ENCODE data around the gene DDR2.
A peak's percentile ranks its signal among the peaks of the same experiment; 100 is the strongest.
"Not testable (repeated sequence)": the region's sequence is repeated elsewhere in the genome, so short reads cannot be mapped to it uniquely, and the experiment has no call there.

The DDR2 gene

GRCh38 chr1:162799995-162800830 lies 167.9 kb downstream of the DDR2 start:
- not testable (repeated sequence) for H3K4me1 ChIP-seq; H3K4me3 ChIP-seq (ENCODE audit: low read depth, low read length); H3K9me3 ChIP-seq; H3K36me3 ChIP-seq; H3K27me3 ChIP-seq
- peak; percentile 83 for DNase-seq
- TF ChIP-seq CTCF (IDR thresholded peaks at IDR 0.05; ENCODE audit: low read depth, low read length), result peak; percentile 78

DNA sequence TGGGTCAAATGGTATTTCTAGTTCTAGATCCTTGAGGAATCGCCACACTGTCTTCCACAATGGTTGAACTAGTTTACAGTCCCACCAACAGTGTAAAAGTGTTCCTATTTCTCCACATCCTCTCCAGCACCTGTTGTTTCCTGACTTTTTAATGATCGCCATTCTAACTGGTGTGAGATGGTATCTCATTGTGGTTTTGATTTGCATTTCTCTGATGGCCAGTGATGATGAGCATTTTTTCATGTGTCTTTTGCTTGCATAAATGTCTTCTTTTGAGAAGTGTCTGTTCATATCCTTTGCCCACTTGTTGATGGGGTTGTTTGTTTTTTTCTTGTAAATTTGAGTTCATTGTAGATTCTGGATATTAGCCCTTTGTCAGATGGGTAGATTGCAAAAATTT lies 175.2 kb downstream of the DDR2 start:
- H3K27me3 ChIP-seq, result not testable (repeated sequence)

GRCh38 chr1:162812357-162812756 lies 180.1 kb downstream of the DDR2 start:
- H3K36me3 ChIP-seq; H3K9me3 ChIP-seq; H3K27me3 ChIP-seq; H3K4me1 ChIP-seq; DNase-seq; H3K4me3 ChIP-seq (ENCODE audit: low read depth, low read length): not testable (repeated sequence)

More for the DNA sequence above, 175.2 kb downstream of the DDR2 start:
- not testable (repeated sequence) for H3K9me3 ChIP-seq; DNase-seq; H3K4me3 ChIP-seq (ENCODE audit: low read depth, low read length); H3K4me1 ChIP-seq; H3K36me3 ChIP-seq

GRCh38 chr1:162818136-162818535 lies 185.9 kb downstream of the DDR2 start:
- not testable (repeated sequence) for H3K4me1 ChIP-seq; H3K36me3 ChIP-seq; H3K9me3 ChIP-seq; H3K27me3 ChIP-seq; DNase-seq; H3K4me3 ChIP-seq (ENCODE audit: low read depth, low read length)

GRCh38 chr1:162818666-162819065 lies 186.4 kb downstream of the DDR2 start:
- not testable (repeated sequence) for H3K36me3 ChIP-seq; H3K9me3 ChIP-seq; DNase-seq; H3K27me3 ChIP-seq; H3K4me3 ChIP-seq (ENCODE audit: low read depth, low read length)
- peaks cover 12% of the 10 kb centered on the region for H3K4me1 ChIP-seq

DNA sequence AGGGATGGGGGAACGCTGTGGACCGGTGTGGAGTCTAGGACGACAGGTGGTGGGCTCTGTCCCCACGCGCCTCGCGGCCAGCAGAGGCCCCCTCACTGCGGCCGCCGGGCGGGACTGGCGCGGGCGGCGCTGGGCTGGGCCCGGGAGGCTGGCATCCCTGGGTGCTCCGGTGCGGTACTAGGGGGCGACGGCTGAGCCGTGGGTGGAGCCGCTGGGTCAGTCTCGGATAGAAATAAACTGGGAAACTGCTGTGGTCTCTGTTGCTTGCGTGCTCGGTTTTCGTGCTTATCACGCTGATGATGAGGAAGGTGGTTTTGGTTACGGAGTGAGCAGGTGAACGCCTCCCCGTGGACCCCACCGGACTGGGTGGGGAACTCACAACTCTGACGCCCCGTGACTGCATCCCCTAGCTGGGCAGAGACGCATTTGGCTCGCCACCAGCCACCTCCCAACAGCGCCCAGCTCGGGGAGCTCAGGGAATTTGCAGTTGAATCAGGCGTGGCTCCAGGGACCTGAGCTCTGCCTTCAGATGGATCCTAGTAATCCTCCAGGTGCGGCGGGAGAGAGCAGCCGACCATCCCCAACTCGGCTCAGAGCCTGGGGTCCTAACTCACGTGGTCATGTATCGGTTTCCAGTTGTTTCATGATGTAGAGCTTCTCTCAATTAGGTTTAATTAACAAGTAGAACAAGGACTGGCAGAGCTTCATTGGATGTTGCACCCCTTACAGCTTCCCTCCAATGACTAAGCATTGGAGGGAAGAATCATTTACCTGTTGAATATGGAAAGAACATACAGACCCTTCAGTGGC lies 190.3 kb downstream of the DDR2 start:
- Histone ChIP-seq H3K27me3 (no peaks in the 10 kb centered on the region), H3K36me3 (no peaks in the 10 kb centered on the region), H3K4me3 (ENCODE audit: low read depth, low read length) (peak overlapping the region; percentile 83), H3K4me1 (peaks cover 12% of the 10 kb centered on the region), H3K9me3 (no peaks in the 10 kb centered on the region; the same call in 1 of the 2 replicates)
- peak; percentile 9; the same call in 1 of the 2 replicates for TF ChIP-seq CTCF (IDR thresholded peaks at IDR 0.05; ENCODE audit: low read depth, low read length)
- DNase-seq, result peak; percentile 66

DNA sequence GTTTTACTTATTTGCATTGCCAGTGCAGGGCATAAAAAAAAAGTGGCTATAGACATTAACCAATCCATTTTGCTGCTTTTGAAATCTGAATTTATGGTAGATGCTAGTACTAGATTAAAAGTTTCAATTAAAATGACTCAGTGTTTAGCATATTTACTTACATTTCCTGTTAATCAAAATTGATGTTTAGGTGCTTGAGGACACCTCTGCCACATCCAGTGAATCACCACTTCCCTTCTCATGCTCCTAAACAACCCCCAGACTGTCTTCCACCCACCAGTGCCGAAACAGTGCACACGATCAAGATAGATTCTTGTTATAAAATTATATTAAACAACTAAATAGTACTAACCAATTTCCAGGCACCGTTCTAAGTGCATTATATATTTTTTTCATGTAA lies 191.0 kb downstream of the DDR2 start:
- Histone ChIP-seq H3K27me3 (no peaks in the 10 kb centered on the region), H3K36me3 (no peaks in the 10 kb centered on the region), H3K4me3 (ENCODE audit: low read depth, low read length) (peak overlapping the region; percentile 83), H3K4me1 (peaks cover 12% of the 10 kb centered on the region), H3K9me3 (no peaks in the 10 kb centered on the region; the same call in 1 of the 2 replicates)
- no peak for TF ChIP-seq CTCF (IDR thresholded peaks at IDR 0.05; ENCODE audit: low read depth, low read length)
- DNase-seq, result no peak

Measured in BE2C (cell line).